ENCODE data around the gene SERHL2. TPM values are rescaled to one million over a fixed set of nuclear protein-coding genes. Genes with fewer than 3 reads are reported as not detected.
"Not testable (repeated sequence)": the region's sequence is repeated elsewhere in the genome, so short reads cannot be mapped to it uniquely, and the experiment has no call there.

Gene SERHL2
- total RNA-seq, 1 experiment from 2014 or later: 0.61 TPM

DNA sequence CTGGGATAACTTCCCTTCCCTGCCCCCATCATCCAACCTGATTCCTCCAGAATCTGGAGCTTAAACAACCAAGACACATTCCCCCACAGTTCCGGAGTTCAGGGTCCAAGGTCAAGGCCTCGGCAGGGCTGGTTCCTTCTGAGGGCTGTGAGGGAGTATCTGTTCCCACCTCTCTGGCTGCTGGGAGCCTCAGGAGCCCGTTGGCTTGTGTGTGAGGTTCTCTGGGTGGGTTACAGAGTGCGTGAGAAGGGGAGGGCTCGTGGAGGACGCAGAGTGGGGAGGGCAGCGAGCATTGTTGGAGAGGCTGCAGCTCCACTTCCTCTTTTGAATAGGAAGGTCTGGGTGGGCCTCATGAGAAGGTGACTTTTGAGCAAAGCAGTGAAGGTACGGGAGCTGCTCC lies 8.5 kb downstream of the SERHL2 start:
- Mint-ChIP-seq H3K9me3 (ENCODE audit: unreplicated experiment) (no peaks in the 10 kb centered on the region), H3K27me3 (ENCODE audit: insufficient read depth, unreplicated experiment) (no peaks in the 10 kb centered on the region), H3K27ac (ENCODE audit: unreplicated experiment) (no peak overlapping the region), H3K4me3 (ENCODE audit: unreplicated experiment) (no peak overlapping the region), H3K4me1 (ENCODE audit: low read depth, unreplicated experiment) (peaks cover 16% of the 10 kb centered on the region), H3K36me3 (ENCODE audit: insufficient read depth, unreplicated experiment) (peaks cover 15% of the 10 kb centered on the region)
- TF ChIP-seq CTCF (IDR thresholded peaks at IDR 0.05; ENCODE audit: insufficient read depth in 1 of 2, low read depth in 1 of 2, low read length in 1 of 2, severe bottlenecking in 1 of 2, unreplicated experiment in 1 of 2): no peak
- peaks cover 14% of the 10 kb centered on the region; the same call in 1 of the 2 replicates for H3K4me1 ChIP-seq
- no peak for DNase-seq
- H3K9me3 ChIP-seq: no peaks in the 10 kb centered on the region
- intact Hi-C loops (cut with micrococcal nuclease; ENCODE audit: unreplicated experiment): no loop called here
- H3K36me3 ChIP-seq (ENCODE audit: control insufficient read depth, insufficient read depth, low read length): no peaks in the 10 kb centered on the region
- no peaks in the 10 kb centered on the region for H3K27me3 ChIP-seq (replicated peaks; ENCODE audit: control insufficient read depth, insufficient read depth, low read length)
- no peak overlapping the region for H3K4me3 ChIP-seq (ENCODE audit: low read depth, low read length)
- BruUV-seq (replicated peaks): no TSS peak
- ChIA-PET CTCF (interaction anchor here (0.6 to 0.7 kb wide), 3 partner anchors 17 to 39 kb away, joined by 3 to 4 read pairs (median 3); no protein-coding TSS in a partner anchor), POLR2A (no interaction called here)

DNA sequence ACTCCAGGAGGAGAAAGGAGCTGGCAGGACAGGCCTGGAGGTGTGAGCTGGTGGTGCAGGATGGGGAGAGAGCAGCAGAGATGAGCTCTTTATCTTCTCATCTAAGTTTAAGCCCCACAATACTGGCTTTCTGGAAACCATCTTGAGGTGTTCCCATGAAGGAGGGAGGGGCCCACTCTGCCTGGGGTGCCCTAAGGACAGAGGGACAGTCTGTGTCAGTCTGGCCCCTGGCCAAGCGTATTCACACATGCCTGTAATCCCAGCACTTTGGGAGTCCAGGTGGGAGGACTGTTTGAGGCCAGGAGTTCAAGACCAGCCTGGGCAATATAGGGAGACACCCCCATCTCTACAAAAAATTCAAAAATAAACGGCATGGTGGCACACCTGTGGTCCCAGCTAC lies 8.9 kb downstream of the SERHL2 start:
- Histone ChIP-seq H3K4me3 (ENCODE audit: low read depth, low read length) (no peak overlapping the region), H3K9me3 (no peaks in the 10 kb centered on the region), H3K27me3 (replicated peaks; ENCODE audit: control insufficient read depth, insufficient read depth, low read length) (no peaks in the 10 kb centered on the region), H3K4me1 (peaks cover 14% of the 10 kb centered on the region; the same call in 1 of the 2 replicates), H3K36me3 (ENCODE audit: control insufficient read depth, insufficient read depth, low read length) (no peaks in the 10 kb centered on the region)
- no peak for TF ChIP-seq CTCF (IDR thresholded peaks at IDR 0.05; ENCODE audit: insufficient read depth in 1 of 2, low read depth in 1 of 2, low read length in 1 of 2, severe bottlenecking in 1 of 2, unreplicated experiment in 1 of 2)
- Mint-ChIP-seq H3K4me3 (ENCODE audit: unreplicated experiment) (no peak overlapping the region), H3K27ac (ENCODE audit: unreplicated experiment) (no peak overlapping the region), H3K9me3 (ENCODE audit: unreplicated experiment) (no peaks in the 10 kb centered on the region), H3K27me3 (ENCODE audit: insufficient read depth, unreplicated experiment) (no peaks in the 10 kb centered on the region), H3K36me3 (ENCODE audit: insufficient read depth, unreplicated experiment) (peaks cover 15% of the 10 kb centered on the region), H3K4me1 (ENCODE audit: low read depth, unreplicated experiment) (peaks cover 16% of the 10 kb centered on the region)
- DNase-seq: no peak
- CTCF ChIA-PET: interaction anchor here (0.6 to 0.7 kb wide), 3 partner anchors 17 to 40 kb away, joined by 3 to 4 read pairs (median 3); no protein-coding TSS in a partner anchor
- no TSS peak for BruUV-seq (replicated peaks)
- POLR2A ChIA-PET: no interaction called here
- intact Hi-C loops (cut with micrococcal nuclease; ENCODE audit: unreplicated experiment): no loop called here

DNA sequence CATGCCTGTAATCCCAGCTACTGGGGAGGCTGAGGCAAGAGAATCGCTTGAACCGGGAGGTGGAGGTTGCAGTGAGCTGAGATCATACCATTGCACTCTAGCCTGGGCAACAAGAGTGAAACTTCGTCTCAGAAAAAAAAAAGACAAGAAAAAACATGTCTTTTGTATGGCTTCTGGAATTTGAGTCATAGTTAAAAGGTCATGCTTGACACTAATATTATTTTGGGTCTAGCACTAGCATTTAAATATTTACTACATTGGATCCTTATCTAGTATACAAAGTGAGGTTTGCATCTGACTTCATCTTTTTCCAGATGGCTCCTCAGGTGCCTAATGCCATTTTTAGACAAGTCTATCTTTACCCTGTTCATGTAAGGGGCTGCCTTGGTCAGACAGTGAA lies 10.2 kb downstream of the SERHL2 start:
- H3K4me3 Mint-ChIP-seq (ENCODE audit: unreplicated experiment); H3K27ac Mint-ChIP-seq (ENCODE audit: unreplicated experiment); H3K36me3 ChIP-seq (ENCODE audit: control insufficient read depth, insufficient read depth, low read length); intact Hi-C loops (cut with micrococcal nuclease; ENCODE audit: unreplicated experiment); H3K27me3 ChIP-seq (replicated peaks; ENCODE audit: control insufficient read depth, insufficient read depth, low read length); H3K9me3 ChIP-seq; BruUV-seq (replicated peaks); H3K27me3 Mint-ChIP-seq (ENCODE audit: insufficient read depth, unreplicated experiment); POLR2A ChIA-PET; H3K9me3 Mint-ChIP-seq (ENCODE audit: unreplicated experiment); DNase-seq; H3K4me3 ChIP-seq (ENCODE audit: low read depth, low read length); CTCF ChIA-PET: not testable (repeated sequence)
- peaks cover 16% of the 10 kb centered on the region for H3K4me1 Mint-ChIP-seq (ENCODE audit: low read depth, unreplicated experiment)
- peaks cover 15% of the 10 kb centered on the region for H3K36me3 Mint-ChIP-seq (ENCODE audit: insufficient read depth, unreplicated experiment)
- peaks cover 14% of the 10 kb centered on the region; the same call in 1 of the 2 replicates for H3K4me1 ChIP-seq

GRCh38 chr22:42564699-42565098 lies 10.9 kb downstream of the SERHL2 start:
- no TSS peak for BruUV-seq (replicated peaks)
- Mint-ChIP-seq H3K9me3 (ENCODE audit: unreplicated experiment) (no peaks in the 10 kb centered on the region), H3K4me3 (ENCODE audit: unreplicated experiment) (no peak overlapping the region), H3K27ac (ENCODE audit: unreplicated experiment) (no peak overlapping the region), H3K4me1 (ENCODE audit: low read depth, unreplicated experiment) (peaks cover 16% of the 10 kb centered on the region), H3K36me3 (ENCODE audit: insufficient read depth, unreplicated experiment) (peaks cover 19% of the 10 kb centered on the region), H3K27me3 (ENCODE audit: insufficient read depth, unreplicated experiment) (no peaks in the 10 kb centered on the region)
- no peaks in the 10 kb centered on the region for H3K27me3 ChIP-seq (replicated peaks; ENCODE audit: control insufficient read depth, insufficient read depth, low read length)
- intact Hi-C loops (cut with micrococcal nuclease; ENCODE audit: unreplicated experiment): no loop called here
- peaks cover 14% of the 10 kb centered on the region; the same call in 1 of the 2 replicates for H3K4me1 ChIP-seq
- H3K4me3 ChIP-seq (ENCODE audit: low read depth, low read length): no peak overlapping the region
- POLR2A ChIA-PET: no interaction called here
- H3K9me3 ChIP-seq: no peaks in the 10 kb centered on the region
- no peaks in the 10 kb centered on the region for H3K36me3 ChIP-seq (ENCODE audit: control insufficient read depth, insufficient read depth, low read length)
- no peak for DNase-seq
- CTCF ChIA-PET: no interaction called here
- TF ChIP-seq CTCF (IDR thresholded peaks at IDR 0.05; ENCODE audit: insufficient read depth in 1 of 2, low read depth in 1 of 2, low read length in 1 of 2, severe bottlenecking in 1 of 2, unreplicated experiment in 1 of 2): no peak
